Measurements from ENCODE around the gene SEC22A.

DNA sequence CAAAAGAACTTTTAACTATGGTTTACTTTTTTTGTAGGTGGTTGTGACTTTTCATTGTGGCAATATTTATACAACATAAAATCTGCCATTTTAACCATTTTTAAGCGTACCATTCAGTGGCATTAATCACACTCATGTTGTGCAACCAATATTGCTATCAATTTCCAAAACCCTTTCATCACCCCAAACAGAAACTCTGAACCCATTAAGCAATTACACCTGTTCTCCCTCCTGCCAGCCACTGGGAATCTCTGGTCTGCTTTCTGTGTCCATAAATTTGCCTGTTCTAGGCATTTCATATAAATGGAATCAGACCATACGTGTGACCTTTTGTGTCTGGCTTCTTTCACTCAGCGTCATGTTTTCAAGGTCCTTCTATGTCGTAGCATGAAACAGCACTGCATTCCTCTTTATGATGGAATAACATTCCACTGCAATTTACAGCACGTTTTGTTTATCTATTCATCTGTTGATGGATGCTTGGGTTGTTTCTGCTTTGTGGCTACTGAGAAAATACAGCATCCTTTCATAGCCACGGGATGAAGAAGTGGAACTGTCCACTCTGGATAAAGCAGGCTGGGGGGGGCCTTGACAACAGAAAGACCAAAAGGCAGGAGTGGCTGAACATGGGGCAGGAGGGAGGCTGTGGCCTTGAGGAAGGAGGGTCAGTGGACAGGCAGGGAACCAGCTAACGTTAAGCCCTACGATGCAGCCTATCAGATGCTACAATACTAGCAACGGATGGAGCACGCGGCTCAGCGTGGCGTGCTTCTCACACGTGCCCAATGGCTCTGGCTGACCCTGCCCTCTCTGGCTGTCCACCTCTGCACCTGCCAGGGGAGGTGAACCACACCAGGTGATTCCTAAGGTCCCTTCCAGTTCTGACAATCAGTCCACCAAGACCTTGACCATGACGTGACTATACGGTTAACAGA, 110.9 kb downstream of the SEC22A start:
- TF ChIP-seq POLR2A (IDR thresholded peaks at IDR 0.05; ENCODE audit: low read depth, low read length) (no peak), TAF1 (IDR thresholded peaks at IDR 0.05; ENCODE audit: borderline replicate concordance, low read depth, low read length) (no peak), POLR2AphosphoS5 (IDR thresholded peaks at IDR 0.05; ENCODE audit: low read depth, low read length) (no peak)

Data from GM12892 (cell line).